ENCODE data around the gene GPR137C.

DNA sequence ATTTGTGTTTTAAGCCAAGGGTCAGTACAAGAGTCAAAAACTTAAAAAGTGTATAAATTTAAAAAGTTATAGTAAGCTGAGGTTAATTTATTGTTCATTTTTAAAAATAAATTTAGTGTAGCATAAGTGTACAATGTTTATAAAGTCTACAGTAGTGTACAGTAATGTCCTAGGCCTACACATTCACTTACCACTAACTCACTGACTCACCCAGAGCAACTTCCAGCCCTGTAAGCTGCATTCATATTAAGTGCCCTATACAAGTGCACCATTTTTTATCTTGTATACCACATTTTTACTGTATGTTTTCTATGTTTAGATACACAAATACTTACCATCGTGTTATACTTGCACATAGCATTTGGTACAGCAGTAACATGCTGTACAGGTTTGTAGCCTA, 37.7 kb downstream of the GPR137C start:
- TF ChIP-seq JUN (CRISPR knock-in tag; IDR thresholded peaks at IDR 0.05) (no peak), SMAD4 (CRISPR knock-in tag; IDR thresholded peaks at IDR 0.05) (no peak)
